Testis (tissue), 2 donors: ENCODE data around the gene RHOF.

Experiments used
- POLR2A ChIP-seq: fragments of 450-650 bp; IDR thresholded peaks from one replicate; pipeline ENCODE4 v1.6.1; 2017; ENCODE audit warnings: antibody characterized with exemption, mild to moderate bottlenecking, moderate library complexity
- TF ChIP-seq, protein P1 (sequence below), 3 experiments: fragments of 450-650 bp in 2 of 3; fragments of 200-600 bp in 1 of 3; sonication (generic) in 1 of 3; IDR thresholded peaks; one replicate each; pipeline ENCODE4 v1.5.1; 2016 to 2019; ENCODE audit warnings: antibody characterized with exemption in 3 of 3, mild to moderate bottlenecking in 2 of 3, moderate library complexity in 1 of 3

DNA sequence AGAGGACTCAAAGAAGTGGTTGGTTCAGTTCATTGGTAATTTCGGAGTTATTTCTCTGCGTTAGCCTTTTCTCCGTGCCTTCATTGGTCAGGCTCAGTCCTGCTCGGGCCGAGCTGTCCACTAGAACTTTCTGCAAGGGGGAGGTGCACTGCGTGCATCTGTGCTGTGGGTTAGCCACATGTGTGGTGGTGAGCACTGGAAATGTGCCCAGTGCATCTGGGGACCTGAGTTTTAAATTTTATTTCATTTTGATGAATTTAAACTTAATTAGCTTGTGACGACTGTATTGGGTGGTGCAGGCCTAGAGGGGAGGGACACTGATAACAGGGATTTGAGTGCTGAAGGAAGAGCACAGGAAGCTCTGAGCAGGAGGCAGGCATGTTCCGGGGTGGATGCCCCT is 34.8 kb upstream of the RHOF start:
- TF ChIP-seq, protein P1, sequence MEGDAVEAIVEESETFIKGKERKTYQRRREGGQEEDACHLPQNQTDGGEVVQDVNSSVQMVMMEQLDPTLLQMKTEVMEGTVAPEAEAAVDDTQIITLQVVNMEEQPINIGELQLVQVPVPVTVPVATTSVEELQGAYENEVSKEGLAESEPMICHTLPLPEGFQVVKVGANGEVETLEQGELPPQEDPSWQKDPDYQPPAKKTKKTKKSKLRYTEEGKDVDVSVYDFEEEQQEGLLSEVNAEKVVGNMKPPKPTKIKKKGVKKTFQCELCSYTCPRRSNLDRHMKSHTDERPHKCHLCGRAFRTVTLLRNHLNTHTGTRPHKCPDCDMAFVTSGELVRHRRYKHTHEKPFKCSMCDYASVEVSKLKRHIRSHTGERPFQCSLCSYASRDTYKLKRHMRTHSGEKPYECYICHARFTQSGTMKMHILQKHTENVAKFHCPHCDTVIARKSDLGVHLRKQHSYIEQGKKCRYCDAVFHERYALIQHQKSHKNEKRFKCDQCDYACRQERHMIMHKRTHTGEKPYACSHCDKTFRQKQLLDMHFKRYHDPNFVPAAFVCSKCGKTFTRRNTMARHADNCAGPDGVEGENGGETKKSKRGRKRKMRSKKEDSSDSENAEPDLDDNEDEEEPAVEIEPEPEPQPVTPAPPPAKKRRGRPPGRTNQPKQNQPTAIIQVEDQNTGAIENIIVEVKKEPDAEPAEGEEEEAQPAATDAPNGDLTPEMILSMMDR (IDR thresholded peaks at IDR 0.05), result no peak
- no peak for TF ChIP-seq POLR2A
